GM06990 (cell line): Measurements from ENCODE around the gene BICD1.
A peak's percentile ranks its signal among the peaks of the same experiment; 100 is the strongest.

ENCODE experiments used
- DNase-seq: peaks from one replicate; pipeline ENCODE4 v3.0.0-alpha.2; 2011; ENCODE audit not compliant: insufficient read length; ENCODE audit errors: extremely low read depth
- H3K27me3 ChIP-seq: replicated peaks from 2 replicates; pipeline ENCODE4 v1.6.0; 2011; ENCODE audit warnings: low read length; ENCODE audit not compliant: control insufficient read depth, insufficient read depth
- H3K36me3 ChIP-seq: 2 replicates; pipeline ENCODE4 v1.5.1; 2011; ENCODE audit warnings: low read length; ENCODE audit not compliant: control insufficient read depth, insufficient read depth
- H3K4me3 ChIP-seq: replicated peaks from 2 replicates; pipeline ENCODE4 v1.5.1; 2011; ENCODE audit warnings: low read depth, mild to moderate bottlenecking, control low read depth, low read length
- TF ChIP-seq, protein P1 (sequence below): IDR thresholded peaks from 2 replicates; pipeline ENCODE4 v1.5.1; 2011; ENCODE audit warnings: low read length, control low read depth, mild to moderate bottlenecking, inconsistent platforms; ENCODE audit not compliant: insufficient read depth, poor library complexity, severe bottlenecking

BICD1 gene

DNA sequence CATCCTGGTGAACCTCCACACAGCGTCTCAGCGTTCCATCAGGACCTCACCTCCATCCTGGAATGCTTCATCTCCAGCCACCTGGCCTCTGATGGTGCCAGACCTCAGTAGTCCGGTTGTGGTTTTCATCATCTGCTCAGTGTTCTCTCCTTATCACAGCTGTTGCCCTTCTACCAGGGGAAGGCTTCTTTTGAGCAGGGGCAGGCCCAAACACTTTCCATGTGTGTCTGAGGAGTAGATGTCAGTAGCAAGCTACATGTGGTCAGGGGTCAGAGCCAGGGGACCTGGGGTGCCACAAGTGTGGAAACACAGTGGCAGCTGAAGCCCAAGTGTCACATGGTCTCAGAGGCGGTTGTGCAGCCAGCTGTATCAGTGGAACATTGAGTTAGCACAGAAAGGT lies 262.6 kb downstream of the BICD1 start:
- Histone ChIP-seq H3K27me3 (no peaks in the 10 kb centered on the region), H3K36me3 (no peaks in the 10 kb centered on the region), H3K4me3 (no peak overlapping the region)
- TF ChIP-seq, protein P1, sequence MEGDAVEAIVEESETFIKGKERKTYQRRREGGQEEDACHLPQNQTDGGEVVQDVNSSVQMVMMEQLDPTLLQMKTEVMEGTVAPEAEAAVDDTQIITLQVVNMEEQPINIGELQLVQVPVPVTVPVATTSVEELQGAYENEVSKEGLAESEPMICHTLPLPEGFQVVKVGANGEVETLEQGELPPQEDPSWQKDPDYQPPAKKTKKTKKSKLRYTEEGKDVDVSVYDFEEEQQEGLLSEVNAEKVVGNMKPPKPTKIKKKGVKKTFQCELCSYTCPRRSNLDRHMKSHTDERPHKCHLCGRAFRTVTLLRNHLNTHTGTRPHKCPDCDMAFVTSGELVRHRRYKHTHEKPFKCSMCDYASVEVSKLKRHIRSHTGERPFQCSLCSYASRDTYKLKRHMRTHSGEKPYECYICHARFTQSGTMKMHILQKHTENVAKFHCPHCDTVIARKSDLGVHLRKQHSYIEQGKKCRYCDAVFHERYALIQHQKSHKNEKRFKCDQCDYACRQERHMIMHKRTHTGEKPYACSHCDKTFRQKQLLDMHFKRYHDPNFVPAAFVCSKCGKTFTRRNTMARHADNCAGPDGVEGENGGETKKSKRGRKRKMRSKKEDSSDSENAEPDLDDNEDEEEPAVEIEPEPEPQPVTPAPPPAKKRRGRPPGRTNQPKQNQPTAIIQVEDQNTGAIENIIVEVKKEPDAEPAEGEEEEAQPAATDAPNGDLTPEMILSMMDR, result no peak
- DNase-seq, result no peak

DNA sequence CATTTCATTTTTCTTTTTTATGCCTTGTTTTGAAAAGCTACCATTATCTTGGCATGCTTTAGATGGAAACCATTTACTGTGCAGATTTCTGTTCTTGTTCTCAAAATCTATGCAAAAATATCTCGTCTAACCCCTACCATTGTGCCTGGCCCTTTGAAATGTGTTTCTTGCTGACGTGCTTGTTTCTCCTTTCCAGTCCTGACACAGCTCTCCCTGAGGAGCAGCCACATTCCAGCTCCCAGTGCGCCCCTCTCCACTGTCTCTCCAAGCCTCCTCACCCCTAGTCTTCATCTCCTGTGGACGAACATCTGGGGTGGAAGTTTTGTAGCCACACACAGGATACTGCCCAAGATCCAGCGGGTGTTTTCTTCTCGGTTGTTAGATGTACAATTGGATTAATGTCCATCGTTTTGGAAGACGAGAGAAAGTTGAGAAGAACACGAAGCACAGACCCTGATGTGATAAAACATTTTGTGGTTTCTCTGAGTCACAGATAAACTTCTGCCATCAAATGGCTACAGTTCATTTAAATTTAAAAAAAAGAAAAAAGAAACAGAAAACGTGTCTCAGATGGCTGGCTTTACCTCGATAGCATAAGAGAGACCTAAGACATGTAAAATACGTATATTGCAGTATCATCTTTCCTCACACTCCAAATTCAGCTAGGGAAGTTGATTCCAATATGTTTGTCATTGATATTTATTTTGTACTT lies 270.9 kb downstream of the BICD1 start:
- Histone ChIP-seq H3K27me3 (no peaks in the 10 kb centered on the region), H3K36me3 (no peaks in the 10 kb centered on the region), H3K4me3 (no peak overlapping the region)
- TF ChIP-seq, protein P1, result no peak
- DNase-seq, result no peak

DNA sequence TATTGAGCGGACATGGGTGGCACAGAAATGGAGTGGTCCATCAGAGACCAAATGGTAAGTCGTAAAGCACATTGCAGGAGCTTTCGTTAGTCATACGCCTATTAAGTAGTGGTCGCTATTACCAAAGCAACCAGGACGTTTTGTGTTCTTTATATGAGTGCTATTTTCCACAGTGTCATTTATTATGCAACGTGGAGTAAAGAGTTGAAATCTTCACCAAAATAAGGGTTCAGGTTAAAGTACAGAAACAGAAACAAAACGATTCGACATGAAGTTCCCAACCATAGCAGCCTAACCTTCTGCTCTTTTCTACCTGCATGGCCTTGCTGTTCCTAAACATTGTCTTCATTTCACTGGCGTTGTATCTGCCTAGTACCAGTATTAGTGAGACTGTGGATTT lies 272.6 kb downstream of the BICD1 start:
- Histone ChIP-seq H3K4me3 (no peak overlapping the region), H3K36me3 (no peaks in the 10 kb centered on the region), H3K27me3 (no peaks in the 10 kb centered on the region)
- DNase-seq, result no peak
- TF ChIP-seq, protein P1, result no peak

DNA sequence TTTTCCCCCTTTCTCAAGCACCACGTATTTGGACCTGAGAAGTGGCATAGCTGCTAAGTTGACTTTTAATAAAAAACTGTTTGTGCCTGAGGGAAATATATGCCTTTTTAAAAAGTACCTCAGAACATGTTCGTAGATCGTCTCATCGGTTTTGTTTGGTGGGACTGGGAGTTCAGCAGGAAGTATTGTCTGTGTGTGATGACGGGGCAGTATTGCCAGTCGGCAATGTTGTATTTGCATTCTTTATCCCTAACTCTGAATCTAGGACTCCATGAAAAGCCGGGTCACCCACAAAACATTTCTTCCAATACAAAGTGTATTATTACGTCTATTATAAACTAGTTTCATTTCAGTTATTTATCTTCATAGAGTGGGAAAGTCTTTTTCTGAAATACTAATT lies 273.0 kb downstream of the BICD1 start:
- no peak for DNase-seq

DNA sequence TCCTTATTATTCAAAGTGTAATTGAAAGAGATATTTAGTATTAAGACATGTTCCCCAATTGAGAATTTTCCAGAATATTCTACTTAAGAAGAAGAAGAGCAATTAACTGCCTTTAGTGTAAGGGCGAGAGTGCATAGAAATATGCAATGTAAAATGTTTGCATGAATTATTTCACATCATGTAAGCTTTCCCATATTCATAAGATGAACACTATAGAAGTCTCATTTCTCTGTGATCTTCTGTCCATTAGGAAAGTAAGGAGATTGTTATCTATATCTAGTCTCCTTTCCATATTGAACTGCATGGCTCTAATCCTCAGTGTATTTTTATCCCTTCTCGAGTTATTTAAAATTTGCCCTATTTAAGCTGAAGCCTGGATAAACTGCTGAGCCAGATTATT lies 275.6 kb downstream of the BICD1 start:
- Histone ChIP-seq H3K4me3 (no peak overlapping the region), H3K27me3 (no peaks in the 10 kb centered on the region), H3K36me3 (no peaks in the 10 kb centered on the region)
- TF ChIP-seq, protein P1, result no peak
- no peak for DNase-seq

More for the DNA sequence above, 273.0 kb downstream of the BICD1 start:
- TF ChIP-seq, protein P1, result no peak
- Histone ChIP-seq H3K27me3 (no peaks in the 10 kb centered on the region), H3K36me3 (no peaks in the 10 kb centered on the region), H3K4me3 (no peak overlapping the region)

DNA sequence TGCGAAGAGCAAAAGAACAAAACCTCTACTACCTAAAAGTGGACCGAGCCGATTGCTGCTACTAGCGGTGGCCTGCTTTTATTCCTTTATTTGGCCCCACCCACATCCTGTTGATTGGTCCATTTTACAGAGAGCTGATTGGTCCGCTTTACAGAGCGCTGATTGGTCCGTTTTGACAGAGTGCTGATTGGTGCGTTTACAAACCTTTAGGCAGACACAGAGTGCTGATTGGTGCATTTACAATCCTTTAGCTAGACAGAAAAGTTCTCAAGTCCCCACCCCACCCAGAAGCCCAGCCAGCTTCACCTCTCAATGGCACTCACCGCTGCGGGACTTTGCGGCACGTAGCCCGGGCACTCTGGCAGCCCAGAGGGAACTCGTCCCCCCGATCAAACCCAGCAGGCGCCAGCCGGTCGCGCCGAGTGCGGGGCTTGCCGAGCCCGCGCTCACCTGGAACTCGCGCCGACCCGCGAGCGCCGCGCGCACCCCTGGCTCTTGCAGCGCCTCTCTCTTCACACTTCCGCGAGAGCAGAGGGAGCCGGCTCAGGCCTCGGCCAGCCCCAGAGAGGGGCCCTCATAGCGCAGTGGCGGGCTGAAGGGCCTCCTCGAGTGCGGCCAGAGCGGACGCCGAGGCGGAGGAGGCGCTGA lies 284.0 kb downstream of the BICD1 start:
- TF ChIP-seq, protein P1, result no peak

More for the DNA sequence above, 284.0 kb downstream of the BICD1 start:
- H3K27me3 ChIP-seq, result no peaks in the 10 kb centered on the region
- no peak overlapping the region for H3K4me3 ChIP-seq
- peak; percentile 43 for DNase-seq
- H3K36me3 ChIP-seq, result no peaks in the 10 kb centered on the region
